B cell (primary cell): Measurements from ENCODE around the gene PPOX. TPM values are rescaled to one million over a fixed set of nuclear protein-coding genes. Genes with fewer than 3 reads are reported as not detected.

ENCODE experiments used
- ATAC-seq: fragments of 200-7000 bp; cut with Tn5 transposase; one replicate; pipeline ENCODE4 v1.10.0; 2021; ENCODE audit warnings: low read depth, mild to moderate bottlenecking, moderate number of reproducible peaks, moderate library complexity
- CTCF ChIA-PET: fragments of 350-600 bp; sonication (Branson Sonifier 250); formaldehyde crosslinking; loops from one replicate; lab custom pipeline; 2021; ENCODE audit warnings: antibody characterized with exemption, inconsistent platforms; lab: Charles Lee
- POLR2A ChIA-PET: fragments of 350-600 bp; sonication (Branson Sonifier 250); formaldehyde crosslinking; loops from one replicate; lab custom pipeline; 2021; ENCODE audit warnings: antibody characterized with exemption; lab: Charles Lee
- DNase-seq: peaks from one replicate; pipeline ENCODE4 v3.0.0; 2013
- H2AFZ ChIP-seq: 2 replicates; pipeline ENCODE4 v1.6.1; 2012; ENCODE audit warnings: mild to moderate bottlenecking, low read depth, low read length; ENCODE audit not compliant: insufficient read depth, poor library complexity, severe bottlenecking
- H3K27ac ChIP-seq, 2 donors: 1 replicate in 1 of 2; 2 replicates in 1 of 2; pipeline ENCODE4 v1.5.1; 2012 to 2013; ENCODE audit warnings: low read length in 2 of 2, mild to moderate bottlenecking in 2 of 2, moderate library complexity in 1 of 2
- H3K27me3 ChIP-seq, 4 experiments: fragments of 200-600 bp in 1 of 4; sonication (generic) in 1 of 4; replicated peaks in 1 of 4; 1 replicate in 2 of 4; 2 replicates in 2 of 4; pipeline versions ENCODE4 v1.6.1 to v1.7.0; 2013 to 2016; ENCODE audit warnings: low read length in 3 of 4, mild to moderate bottlenecking in 2 of 4, mixed read lengths in 1 of 4, moderate library complexity in 1 of 4; ENCODE audit not compliant: insufficient read depth in 4 of 4, control insufficient read depth in 3 of 4; ENCODE audit errors: control extremely low read depth in 1 of 4
- H3K36me3 ChIP-seq, 2 experiments: replicated peaks in 1 of 2; 1 replicate in 1 of 2; 2 replicates in 1 of 2; pipeline versions ENCODE4 v1.6.1 to v1.7.1; 2013; ENCODE audit warnings: low read length in 1 of 2; ENCODE audit not compliant: insufficient read depth in 2 of 2, control insufficient read depth in 1 of 2; ENCODE audit errors: control extremely low read depth in 1 of 2, extremely low read depth in 1 of 2
- H3K4me1 ChIP-seq, 2 donors: fragments of 200-600 bp in 1 of 2; sonication (generic) in 1 of 2; 1 replicate in 1 of 2; 2 replicates in 1 of 2; pipeline versions ENCODE4 v1.5.1 to v1.6.1; 2013 to 2017; ENCODE audit warnings: low read length in 2 of 2; ENCODE audit not compliant: control insufficient read depth in 2 of 2, insufficient read depth in 2 of 2
- H3K4me2 ChIP-seq: replicated peaks from 2 replicates; pipeline ENCODE3; 2012; ENCODE audit warnings: mild to moderate bottlenecking, low read depth, low read length; ENCODE audit not compliant: poor library complexity, severe bottlenecking
- H3K4me3 ChIP-seq, 5 experiments: fragments of 200-600 bp in 1 of 5; sonication (generic) in 1 of 5; 1 replicate in 3 of 5; 2 replicates in 2 of 5; pipeline versions ENCODE4 v1.5.1 to v1.7.0; 2011 to 2016; ENCODE audit warnings: low read length in 4 of 5, mild to moderate bottlenecking in 4 of 5, low read depth in 2 of 5, control low read depth in 1 of 5, moderate library complexity in 1 of 5; ENCODE audit not compliant: insufficient read depth in 1 of 5; ENCODE audit errors: control extremely low read depth in 1 of 5, extremely low read depth in 1 of 5
- H3K79me2 ChIP-seq: fragments of 200-600 bp; sonication (generic); one replicate; pipeline ENCODE4 v1.6.0; 2016; ENCODE audit warnings: low read length; ENCODE audit not compliant: control insufficient read depth, insufficient read depth
- H3K9ac ChIP-seq: fragments of 200-600 bp; sonication (generic); 2 replicates; pipeline ENCODE4 v1.6.1; 2017; ENCODE audit warnings: mild to moderate bottlenecking, low read length, moderate library complexity
- H3K9me3 ChIP-seq, 3 donors: one replicate each; pipeline versions ENCODE4 v1.6.1 to v1.7.1; 2013; ENCODE audit warnings: low read length in 2 of 3; ENCODE audit not compliant: control insufficient read depth in 2 of 3, insufficient read depth in 1 of 3; ENCODE audit errors: control extremely low read depth in 1 of 3
- H4K20me1 ChIP-seq: 2 replicates; pipeline ENCODE4 v1.6.0; 2012; ENCODE audit warnings: mild to moderate bottlenecking, low read length; ENCODE audit not compliant: insufficient read depth, control insufficient read depth, poor library complexity, severe bottlenecking
- H3K27ac Mint-ChIP-seq: one replicate; pipeline ENCODE4 v1.8.0; 2021; ENCODE audit warnings: mixed read lengths
- H3K27me3 Mint-ChIP-seq: one replicate; pipeline ENCODE4 v1.8.0; 2021; ENCODE audit warnings: mixed read lengths
- H3K4me1 Mint-ChIP-seq: one replicate; pipeline ENCODE4 v1.8.0; 2021; ENCODE audit warnings: mixed read lengths
- H3K4me3 Mint-ChIP-seq: one replicate; pipeline ENCODE4 v1.8.0; 2021; ENCODE audit warnings: mixed read lengths
- H3K9me3 Mint-ChIP-seq: one replicate; pipeline ENCODE4 v1.8.0; 2022; ENCODE audit warnings: mixed read lengths; ENCODE audit not compliant: insufficient read depth
- EZH2 ChIP-seq: IDR thresholded peaks from 2 replicates; pipeline ENCODE4 v1.6.1; 2012; ENCODE audit warnings: borderline replicate concordance, low read depth, mild to moderate bottlenecking, moderate library complexity, low read length; ENCODE audit not compliant: insufficient read depth, poor library complexity, severe bottlenecking
- WGBS: methylation state at CpG from one replicate; pipeline ENCODE4 v1.1.5; 2013; ENCODE audit warnings: missing lambda C conversion rate; ENCODE audit not compliant: insufficient coverage; 5-methylcytosine and 5-hydroxymethylcytosine counted together
- intact Hi-C: fragments of 100-400 bp; cut with micrococcal nuclease; formaldehyde crosslinking; loops from one replicate; pipeline ENCODE4 v1.10.0; 2022
- polyA plus RNA-seq: library from polyadenylated mRNA; depleted of rRNA; stranded (reverse); fragments of >200 nt; gene quantifications from 2 replicates; pipeline ENCODE4 v1.2.3, GENCODE V29; 2012
- total RNA-seq, 2 donors: library from RNA; stranded (reverse); fragments of 120-200 nt in 1 of 2; gene quantifications; 1 replicate in 1 of 2; 2 replicates in 1 of 2; pipeline versions ENCODE4 v1.2.3 to v1.2.4, GENCODE V29; 2013 to 2022
- TF ChIP-seq, protein P1 (sequence below): fragments of 200-600 bp; IDR thresholded peaks from one replicate; pipeline ENCODE4 v1.8.0; 2022; ENCODE audit warnings: antibody characterized with exemption, mild to moderate bottlenecking

PPOX gene
- total and polyA plus RNA-seq, 2 donors (not counting 1 experiment from before 2014, with no cell fraction given) = 65.6 to 82.3 TPM

- H3K4me2 ChIP-seq = no peak overlapping the region
- no peaks in the 10 kb centered on the region for H3K27me3 ChIP-seq
- H3K4me3 Mint-ChIP-seq = no peak overlapping the region
- no peak overlapping the region for H3K27ac ChIP-seq
- TF ChIP-seq EZH2 = no peak
- TF ChIP-seq, protein P1, sequence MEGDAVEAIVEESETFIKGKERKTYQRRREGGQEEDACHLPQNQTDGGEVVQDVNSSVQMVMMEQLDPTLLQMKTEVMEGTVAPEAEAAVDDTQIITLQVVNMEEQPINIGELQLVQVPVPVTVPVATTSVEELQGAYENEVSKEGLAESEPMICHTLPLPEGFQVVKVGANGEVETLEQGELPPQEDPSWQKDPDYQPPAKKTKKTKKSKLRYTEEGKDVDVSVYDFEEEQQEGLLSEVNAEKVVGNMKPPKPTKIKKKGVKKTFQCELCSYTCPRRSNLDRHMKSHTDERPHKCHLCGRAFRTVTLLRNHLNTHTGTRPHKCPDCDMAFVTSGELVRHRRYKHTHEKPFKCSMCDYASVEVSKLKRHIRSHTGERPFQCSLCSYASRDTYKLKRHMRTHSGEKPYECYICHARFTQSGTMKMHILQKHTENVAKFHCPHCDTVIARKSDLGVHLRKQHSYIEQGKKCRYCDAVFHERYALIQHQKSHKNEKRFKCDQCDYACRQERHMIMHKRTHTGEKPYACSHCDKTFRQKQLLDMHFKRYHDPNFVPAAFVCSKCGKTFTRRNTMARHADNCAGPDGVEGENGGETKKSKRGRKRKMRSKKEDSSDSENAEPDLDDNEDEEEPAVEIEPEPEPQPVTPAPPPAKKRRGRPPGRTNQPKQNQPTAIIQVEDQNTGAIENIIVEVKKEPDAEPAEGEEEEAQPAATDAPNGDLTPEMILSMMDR = no peak
- 96% methylated on average over 11 of the region's 11 CpGs for WGBS
- ChIA-PET POLR2A (no interaction called here), CTCF (no interaction called here)
- H3K9me3 ChIP-seq = no peaks in the 10 kb centered on the region
- no peak overlapping the region for H3K4me3 ChIP-seq
- intact Hi-C loops = no loop called here
- peaks cover 23% of the 10 kb centered on the region for H3K79me2 ChIP-seq
- no peaks in the 10 kb centered on the region for H4K20me1 ChIP-seq
- no peak for ATAC-seq
- H3K4me1 ChIP-seq = peaks cover 40 to 57% of the 10 kb centered on the region in 2 donors
- H2AFZ ChIP-seq = no peak overlapping the region
- peaks cover 50% of the 10 kb centered on the region for H3K4me1 Mint-ChIP-seq
- DNase-seq = no peak
- H3K9ac ChIP-seq = no peak overlapping the region
- no peaks in the 10 kb centered on the region for H3K9me3 Mint-ChIP-seq
- no peak overlapping the region for H3K27ac Mint-ChIP-seq
- H3K36me3 ChIP-seq = no peaks in the 10 kb centered on the region
- H3K27me3 Mint-ChIP-seq = no peaks in the 10 kb centered on the region
These were observed 31.5 kb downstream of the PPOX start for GRCh38 chr1:161197560-161198193.

- Histone ChIP-seq H3K9ac (no peak overlapping the region), H4K20me1 (no peaks in the 10 kb centered on the region), H3K4me1 (peaks cover 40 to 57% of the 10 kb centered on the region in 2 donors), H2AFZ (no peak overlapping the region), H3K4me3 (no peak overlapping the region), H3K27ac (no peak overlapping the region), H3K9me3 (no peaks in the 10 kb centered on the region), H3K4me2 (no peak overlapping the region), H3K79me2 (peaks cover 26% of the 10 kb centered on the region), H3K36me3 (no peaks in the 10 kb centered on the region), H3K27me3 (no peaks in the 10 kb centered on the region)
- ATAC-seq (no peak), DNase-seq (no peak)
- Mint-ChIP-seq H3K27ac (no peak overlapping the region), H3K4me3 (no peak overlapping the region), H3K4me1 (peaks cover 46% of the 10 kb centered on the region), H3K9me3 (no peaks in the 10 kb centered on the region), H3K27me3 (no peaks in the 10 kb centered on the region)
- CTCF ChIA-PET = interaction anchor here (0.9 kb wide), 1 partner anchor 12 kb away, joined by 3 read pairs; no protein-coding TSS in a partner anchor
- no peak for TF ChIP-seq EZH2
- TF ChIP-seq, protein P1 = no peak
- WGBS = 86% methylated on average over 19 of the region's 20 CpGs
- POLR2A ChIA-PET = no interaction called here
- intact Hi-C loops = no loop called here
These were observed 32.1 kb downstream of the PPOX start for GRCh38 chr1:161198194-161198896.
